Inferior parietal cortex (tissue), 1 donor: ENCODE data around the gene FGD5.

ENCODE experiments used
- DNase-seq: peaks from one replicate; pipeline ENCODE4 v3.0.0-alpha.2; 2016; ENCODE audit errors: extremely low spot score

Gene FGD5

DNA sequence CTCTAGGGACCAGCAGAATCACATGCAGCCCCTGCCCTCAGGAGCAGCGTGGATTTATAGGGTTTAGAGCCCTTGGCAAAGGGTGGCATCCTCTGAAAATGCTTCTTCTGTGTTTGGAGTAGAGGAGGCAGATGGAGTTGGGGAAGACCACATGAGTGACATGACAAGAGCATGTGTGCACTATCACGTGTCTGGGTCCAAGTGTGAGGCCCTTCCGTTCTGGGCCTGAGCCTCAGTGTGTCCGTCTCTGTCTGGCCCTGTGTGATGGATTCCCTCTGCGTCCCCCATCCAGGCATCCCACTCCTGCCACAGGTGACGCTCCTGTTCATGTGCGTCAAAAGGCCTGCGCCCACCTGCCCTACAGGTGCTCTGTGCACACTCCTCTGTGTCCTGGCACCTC is 30.1 kb downstream of the FGD5 start:
- DNase-seq = no peak

DNA sequence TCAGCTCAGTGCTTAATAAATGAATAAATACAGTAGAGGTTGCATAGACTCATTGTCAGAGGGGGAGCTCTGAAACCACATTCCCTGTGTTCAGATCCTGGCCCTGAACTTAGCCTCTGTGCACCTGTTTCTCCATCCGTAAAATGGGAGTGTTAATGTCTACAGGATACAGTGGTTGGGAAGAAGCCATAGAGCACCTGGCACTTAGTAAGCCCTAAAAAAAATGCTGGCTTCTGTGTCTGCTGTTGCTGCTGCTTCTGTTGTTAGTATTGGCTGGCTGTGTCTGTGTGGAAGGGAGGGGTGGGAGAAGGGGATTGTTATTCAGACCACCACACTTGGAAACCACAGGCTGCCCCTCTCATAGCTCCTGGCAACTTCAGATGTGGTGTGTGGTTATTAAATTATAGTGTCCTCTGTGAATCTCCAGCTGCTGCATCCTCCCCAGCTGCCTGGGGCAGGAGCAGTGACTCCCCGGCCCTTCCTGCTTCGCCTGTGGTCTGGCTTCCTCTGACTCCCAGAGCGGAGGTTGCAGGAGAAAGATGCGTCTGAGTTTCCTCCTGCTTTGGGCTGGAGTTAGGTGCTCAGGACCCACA is 31.0 kb downstream of the FGD5 start:
- DNase-seq = no peak

DNA sequence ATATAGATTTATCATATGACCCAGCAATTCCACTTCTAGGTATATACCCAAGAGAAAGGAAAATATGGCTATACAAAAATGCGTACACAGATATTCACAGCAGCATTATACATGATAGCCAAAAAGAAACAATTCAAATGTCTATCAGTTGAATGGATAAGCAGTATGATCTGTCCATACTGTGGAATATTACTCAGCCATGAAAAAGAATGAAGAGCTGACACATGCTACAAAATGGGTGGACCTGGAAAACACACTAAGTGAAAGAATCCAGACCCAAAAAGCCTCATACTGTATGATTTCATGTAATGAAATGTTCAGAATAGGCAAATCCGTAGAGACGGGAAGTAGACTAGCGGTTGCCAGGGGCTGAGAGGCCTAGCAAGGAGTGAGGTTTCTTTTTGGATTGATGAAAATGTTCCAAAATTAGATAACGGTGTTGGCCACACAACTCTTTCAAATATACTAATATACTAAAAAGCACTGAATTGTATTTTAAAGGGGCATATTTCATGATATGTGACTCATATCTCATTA is 33.4 kb downstream of the FGD5 start:
- no peak for DNase-seq

DNA sequence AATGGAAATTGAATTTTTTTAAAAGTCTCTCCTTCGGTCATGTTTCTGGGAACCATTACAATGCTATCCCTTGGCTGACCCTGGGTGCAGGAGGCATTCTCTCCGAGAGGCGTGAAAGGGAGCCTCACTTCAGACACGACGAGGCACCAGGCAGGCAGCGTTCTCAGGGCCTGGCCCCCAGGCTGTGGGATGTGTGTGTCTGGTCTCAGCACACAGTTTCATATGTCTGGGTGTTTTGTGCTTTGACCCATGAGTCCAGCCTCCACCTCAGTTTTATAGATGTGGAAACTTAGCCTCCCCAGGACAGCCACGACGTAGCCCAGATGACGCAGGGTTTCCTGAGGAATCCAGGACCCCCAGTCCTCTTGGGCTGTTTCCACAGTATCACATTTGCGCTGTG is 34.0 kb downstream of the FGD5 start:
- no peak for DNase-seq

DNA sequence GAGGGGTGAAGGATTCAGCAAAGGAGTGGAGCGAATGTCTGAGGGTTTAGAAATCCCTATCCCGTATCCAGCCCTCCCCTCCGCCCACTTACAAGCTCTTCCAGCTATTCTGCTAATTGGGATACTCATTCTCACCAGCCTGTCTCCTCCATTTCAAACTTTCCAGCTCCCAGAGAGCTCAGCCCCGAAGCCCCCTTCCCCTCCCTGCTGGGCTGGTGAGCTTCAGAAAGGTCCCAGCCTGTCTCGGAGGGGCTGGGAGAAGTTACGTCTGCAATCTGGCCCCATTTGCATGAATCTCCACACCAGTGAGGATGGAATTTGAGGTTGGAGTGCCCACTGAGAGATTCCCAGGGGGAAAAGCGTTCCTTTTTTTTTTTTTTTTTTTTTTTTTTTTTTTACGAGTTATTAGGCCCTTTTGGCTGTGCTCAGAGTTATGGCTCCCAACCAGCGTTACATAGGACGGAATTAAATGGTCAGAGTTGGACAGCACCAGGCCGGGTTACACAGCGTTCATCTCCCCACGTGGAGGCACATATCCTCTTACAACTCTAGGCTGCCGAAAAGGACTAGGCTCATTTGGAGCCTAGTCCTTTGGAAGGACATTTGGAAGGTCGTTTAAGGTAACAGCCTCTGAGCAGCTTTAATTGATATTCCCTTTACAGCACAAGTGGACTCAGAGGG is 34.6 kb downstream of the FGD5 start:
- no peak for DNase-seq

DNA sequence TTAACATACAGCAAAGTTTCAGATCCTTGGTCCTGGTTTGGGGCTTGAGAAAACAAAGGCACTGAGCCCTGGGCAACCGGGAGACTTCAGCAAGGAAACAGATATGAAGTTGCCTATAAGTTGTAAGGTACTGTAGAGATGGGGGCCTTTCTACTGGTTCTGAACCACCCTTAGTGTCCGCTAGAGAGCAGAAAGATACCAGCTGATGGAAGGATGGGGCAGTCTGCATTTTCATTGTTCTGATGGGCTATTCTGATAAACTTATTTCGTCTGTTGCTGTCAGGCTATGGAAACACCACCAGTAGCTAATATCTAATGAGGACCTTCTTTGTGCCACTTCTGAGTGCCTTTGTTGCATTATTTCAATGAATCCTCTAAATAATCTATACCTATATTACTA is 38.7 kb downstream of the FGD5 start:
- DNase-seq = no peak

DNA sequence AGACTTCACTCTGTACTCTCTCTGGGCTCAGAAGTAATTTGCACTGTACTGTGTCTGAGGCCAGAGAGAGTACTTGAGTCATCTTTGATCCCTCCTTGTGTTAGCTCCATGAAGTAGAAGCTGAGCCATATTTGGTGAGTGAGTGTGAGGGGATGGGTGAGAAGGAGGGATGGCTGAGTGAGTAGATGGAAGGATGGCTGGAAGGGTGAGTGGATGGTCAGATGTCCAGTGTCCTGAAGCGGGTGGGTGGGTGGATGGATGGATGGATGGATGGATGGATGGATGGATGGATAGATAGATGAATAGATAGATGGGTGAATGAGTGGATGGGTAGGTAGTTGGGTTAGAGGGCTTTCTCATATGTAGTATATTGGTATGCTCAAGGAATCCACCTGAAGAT is 39.3 kb downstream of the FGD5 start:
- DNase-seq = no peak

DNA sequence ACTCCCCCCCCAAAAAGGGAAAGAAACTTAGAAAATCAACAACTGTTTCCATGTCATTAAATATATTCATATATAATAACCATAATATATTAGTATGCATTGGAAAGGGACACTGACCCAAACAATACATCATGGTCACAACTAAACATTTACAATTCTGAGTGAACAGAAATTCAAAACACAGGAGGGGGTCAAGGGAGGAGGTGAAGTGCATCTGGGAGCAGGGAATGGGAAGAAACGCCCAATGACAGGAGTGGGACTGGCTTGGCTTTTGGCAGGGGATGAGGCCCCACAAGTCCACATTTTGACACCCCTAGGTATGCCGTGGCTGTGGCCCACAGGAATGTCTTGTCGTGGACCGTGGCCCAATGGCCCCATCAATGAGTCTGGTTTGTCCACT is 41.1 kb downstream of the FGD5 start:
- no peak for DNase-seq

DNA sequence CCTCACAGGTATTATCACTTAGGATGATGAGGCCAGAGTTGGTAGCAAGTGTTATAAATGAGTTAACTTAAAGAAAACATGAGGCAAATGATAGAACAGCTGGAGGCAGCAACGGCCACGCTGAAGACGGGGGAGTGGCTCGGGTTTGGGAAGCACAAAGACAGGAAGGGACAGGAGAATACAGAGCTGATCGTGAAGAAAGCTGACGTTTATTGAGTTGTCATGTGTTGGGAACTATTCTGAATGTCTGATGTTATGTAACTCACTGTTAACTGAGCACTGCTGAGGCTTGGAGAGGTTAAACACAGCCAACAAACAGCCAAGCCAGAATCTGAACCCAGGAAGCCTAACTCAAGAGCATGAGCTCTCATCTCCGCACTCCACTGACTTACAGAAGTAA is 42.3 kb downstream of the FGD5 start:
- DNase-seq = no peak

DNA sequence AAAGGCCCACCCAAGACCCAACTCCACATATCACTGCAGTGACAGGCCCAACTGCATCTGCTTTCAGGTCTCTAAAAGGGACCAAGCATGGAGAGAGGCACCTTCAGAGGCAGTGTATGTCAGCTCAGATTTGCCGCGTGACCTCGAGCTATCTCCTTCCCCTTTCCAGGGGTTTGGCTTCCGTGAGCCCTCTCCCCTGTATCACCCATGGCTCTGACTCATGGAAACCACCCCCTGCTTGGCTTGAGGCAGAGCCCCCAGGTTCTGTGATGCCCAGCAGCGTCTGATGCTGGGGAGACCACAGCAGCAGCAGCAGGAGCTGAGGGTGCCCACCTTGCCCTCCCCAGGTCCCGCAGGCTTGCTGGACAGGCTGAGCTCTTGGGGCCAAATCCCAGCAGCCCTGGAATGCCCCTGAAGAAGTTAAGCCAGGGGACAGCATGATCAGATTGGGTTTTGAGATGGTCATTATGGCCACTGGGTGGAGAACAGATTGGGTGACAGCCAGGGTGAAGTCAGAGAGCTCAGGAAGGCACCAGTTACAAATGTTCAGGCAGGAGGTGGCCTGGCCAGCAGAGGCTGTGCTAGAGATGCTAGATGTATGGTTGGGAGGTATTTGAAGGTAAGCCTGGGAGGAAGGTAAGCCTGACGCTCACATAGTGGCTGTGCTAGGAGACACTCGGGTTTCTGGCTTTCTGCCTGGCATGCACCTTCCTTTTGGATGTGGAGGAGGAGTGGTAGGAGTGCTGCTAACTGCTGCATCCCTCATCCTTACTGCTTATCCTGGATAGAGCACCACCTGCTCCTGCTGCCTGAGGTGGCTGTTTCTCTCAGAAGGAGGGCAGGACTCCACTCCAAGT is 42.9 kb downstream of the FGD5 start:
- no peak for DNase-seq

DNA sequence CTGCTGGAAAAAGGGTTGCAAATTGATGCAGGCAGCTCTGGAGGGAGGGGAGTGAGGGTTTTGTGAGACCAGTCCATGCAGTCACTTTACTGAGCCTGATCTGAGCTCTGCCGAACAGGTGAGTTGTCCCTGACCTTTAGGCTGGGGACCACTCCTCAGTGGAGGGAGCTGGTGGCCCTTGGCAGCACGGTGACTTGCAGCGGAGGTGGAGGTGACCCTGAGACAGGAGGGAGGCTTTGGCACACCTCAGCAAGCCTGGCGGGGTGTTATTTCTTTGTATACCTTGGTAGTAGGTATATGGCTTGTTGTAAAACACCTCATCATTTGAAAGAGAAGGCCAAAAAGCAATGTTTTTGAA is 43.5 kb downstream of the FGD5 start:
- DNase-seq = no peak

DNA sequence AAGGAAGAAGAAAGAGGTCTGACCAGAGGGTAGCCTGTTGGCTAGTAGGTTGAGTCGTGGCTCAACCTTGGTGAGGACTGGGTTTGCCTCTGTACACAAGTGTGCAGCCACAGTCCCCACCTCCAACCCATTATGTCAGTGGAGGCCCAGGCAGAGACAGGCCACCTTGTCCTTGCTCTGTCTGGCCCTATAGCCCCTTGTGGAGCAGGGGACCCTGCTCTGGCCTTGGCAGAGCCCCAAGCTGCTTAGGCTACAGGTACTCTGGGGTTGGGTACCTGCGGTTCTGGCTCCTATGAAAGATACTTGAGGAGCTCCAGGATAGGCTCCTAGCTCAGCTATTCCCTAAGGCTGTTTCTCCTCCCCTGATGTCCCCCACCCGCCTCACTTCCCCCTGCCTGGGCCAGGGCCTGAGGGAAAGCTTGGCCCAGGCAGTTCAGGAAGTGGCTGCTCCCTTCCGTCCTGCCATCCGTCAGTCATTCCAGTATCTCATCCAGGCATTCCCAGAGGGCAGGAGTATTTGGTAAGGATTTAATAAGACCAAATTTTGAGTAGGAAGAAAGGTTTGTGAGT is 44.0 kb downstream of the FGD5 start:
- no peak for DNase-seq

DNA sequence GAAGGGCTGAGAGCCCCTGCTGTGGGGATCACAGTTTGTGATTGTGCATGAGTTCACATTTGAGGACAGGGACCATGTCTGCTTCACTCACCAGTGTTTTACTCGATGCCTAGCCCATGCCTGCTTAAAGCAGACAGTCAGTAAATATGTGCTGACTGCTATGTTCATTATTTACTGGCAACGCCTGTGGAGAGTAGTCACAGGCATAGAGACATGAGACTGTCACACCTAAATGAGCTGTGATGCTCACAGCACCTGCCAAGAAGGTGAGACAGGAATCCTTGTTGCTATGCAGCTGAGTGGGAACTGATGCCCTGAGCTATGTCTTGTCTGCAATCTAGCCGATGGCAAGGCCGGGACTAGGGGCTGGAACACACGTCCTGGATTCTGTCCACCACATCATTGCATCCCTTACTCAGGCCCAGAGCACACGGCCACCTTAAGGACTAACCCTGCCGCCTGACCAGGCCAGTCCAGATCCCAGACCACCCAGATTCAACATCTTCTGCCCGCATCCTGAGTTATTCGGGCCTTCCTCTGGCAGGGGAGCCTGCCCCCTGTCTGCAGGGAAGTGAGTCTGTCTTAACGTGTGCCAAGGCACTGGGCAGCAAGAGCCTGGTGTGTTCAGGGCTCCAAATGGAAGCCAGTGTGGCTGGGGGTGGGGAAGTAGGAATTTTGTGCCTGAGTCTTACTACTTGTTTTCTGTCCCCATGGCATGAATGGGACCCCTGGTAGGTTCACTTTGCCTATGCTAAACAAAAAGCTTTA is 44.8 kb downstream of the FGD5 start:
- DNase-seq = no peak

DNA sequence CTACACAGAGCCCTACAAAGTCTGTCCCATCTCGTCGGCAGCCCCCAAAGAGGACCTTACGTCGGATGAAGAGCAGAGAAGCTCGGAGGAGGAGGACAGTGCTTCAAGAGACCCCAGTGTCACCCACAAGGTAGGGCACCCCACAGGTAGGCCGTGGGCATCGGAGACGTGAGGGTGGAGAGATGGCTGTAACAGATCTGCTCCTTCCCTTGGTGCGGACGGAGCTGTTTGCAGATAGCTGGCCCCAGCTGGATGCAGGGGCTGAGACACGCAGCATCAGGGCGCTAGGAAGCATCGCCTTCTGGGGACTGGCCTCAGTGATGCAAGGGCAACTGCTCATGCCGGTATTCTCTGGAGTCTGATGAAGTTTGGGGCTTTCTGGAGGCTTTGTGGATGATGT is 45.4 kb downstream of the FGD5 start:
- DNase-seq = no peak

DNA sequence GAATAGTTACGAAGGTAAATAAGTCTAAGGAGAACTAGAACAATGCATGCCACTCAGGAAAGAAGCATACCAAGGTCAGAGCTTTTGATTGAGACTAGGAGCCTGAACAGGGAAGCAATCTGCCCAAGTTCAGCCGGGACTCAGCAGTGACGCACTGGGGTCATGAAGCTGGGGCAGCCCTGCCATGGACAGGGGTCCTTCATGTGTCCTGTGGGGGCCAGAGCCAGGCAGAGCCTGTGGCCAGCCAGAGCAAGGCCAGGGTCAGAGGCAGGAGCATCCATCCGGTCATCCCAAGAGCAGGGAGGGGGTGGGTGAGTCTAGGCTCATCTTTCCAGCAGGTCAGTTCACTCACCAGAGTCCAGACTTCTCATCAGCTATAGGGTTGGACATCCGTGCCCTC is 47.9 kb downstream of the FGD5 start:
- DNase-seq = no peak

DNA sequence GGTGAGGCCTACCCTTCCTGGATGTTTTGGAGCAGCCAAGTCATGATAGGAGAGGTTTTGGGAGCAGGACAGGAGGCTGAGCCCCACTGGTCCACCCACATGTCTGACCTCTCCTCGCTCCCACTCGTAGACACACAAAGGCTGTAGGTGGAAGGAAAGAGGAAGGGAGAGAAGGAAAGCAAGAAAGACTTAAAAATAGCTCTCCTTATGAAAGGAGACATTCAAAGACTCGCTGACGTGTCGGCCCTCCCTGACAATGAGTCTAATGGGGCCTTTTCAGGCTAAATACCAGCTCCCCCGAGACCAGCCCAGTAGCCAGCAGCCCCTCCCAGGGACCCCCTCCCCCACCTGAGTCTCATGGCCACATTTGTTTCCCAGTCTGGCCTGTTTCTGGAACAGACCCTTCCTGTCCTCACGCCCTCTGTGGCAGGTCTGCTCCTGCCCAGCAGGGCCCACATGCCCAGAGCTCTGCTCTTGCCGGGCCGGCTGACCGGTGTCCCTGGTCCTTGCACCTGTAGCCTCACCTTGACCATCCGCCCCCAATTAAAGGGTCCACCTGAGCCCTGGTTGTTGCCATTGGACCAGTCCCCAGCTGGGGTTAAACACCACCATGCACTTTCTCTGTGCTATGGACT is 49.3 kb downstream of the FGD5 start:
- DNase-seq = no peak

DNA sequence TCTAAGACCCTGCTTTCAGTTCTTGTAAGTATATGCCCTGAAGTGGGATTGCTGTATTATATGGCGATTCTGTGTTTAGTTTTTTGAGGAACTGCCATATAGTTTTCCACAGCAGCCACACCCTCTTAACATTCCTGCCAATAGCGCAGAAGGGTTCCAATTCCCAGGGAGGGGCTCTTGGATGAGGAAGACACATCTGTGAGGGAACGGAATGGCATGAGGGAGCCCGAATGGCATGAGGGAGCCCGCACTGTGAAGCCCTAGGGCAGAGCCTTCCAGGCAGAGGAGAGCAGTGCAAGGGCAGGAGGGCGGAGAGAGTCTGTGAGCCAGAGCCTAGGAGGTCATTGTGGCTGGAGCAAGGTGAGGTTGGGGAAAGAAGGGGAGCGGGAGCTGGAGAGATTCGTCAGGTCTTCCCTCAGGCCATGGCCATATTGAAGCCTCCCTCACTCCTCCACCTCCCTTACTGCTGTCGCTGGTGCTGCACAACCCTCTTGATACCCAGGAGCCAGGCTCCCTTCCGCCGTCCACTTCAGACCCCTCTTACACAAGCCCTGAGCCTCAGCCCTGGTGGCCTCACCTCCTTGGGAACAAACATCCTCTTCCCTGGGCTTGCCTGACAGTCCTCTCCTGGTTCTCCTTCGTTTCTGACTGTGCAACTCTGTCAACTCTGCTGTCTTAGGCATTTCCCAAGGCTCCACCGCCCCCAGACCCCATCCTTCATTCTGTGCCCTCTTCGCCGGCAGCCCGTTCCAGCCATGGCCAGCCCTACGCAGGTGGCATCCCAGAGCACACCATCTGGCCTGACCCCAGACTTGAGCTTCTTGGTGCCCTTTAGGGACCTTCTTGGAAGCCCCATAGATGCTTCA is 51.4 kb downstream of the FGD5 start:
- DNase-seq = no peak

DNA sequence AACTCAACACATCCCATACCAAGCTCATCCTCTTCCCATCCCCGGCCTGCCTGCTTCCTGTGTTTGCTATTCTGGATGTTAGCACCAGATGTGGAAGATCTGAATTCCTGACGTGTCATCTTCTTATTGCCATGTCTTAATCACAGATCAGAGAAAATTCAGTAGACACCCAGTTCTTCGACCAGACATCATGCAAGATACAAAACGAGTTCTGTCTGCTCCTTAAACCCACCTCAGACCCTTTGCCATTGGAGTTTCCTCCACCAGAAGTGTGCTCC is 52.0 kb downstream of the FGD5 start:
- no peak for DNase-seq

DNA sequence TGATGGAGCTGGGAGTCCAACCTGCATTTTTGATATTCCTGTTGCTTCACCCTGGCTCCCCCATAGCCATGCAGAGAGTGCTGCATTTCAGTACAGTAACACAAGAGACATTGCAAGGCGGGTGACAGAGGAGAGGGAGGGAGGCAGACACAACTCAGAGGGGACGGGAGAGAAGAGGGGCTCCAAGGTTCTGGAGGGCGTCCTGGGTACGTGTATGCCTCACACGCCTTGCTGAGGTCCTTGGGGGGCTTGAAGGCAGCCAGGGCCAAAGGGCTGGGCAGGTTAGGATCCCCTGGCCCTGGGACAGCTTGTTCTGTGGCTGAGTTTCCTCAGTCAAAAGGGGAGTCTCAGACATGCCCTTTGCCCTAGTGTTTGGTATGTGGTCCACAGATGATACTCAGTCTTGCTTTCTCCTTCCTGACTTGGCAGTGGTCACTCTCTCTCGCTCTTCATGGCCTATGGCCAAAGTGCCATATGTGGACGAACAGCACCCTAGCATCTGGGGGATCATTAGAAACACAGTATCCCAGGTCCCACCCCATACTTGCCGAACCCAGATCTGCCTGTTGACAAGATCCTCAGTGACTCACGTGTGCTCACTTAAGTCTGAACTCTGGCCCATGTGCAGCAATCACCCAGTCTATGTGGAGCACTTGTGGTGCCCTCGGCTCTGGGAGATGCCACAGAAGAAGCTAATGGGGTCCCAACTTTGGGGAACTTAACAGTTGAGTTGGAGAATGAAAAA is 52.9 kb downstream of the FGD5 start:
- DNase-seq = no peak

DNA sequence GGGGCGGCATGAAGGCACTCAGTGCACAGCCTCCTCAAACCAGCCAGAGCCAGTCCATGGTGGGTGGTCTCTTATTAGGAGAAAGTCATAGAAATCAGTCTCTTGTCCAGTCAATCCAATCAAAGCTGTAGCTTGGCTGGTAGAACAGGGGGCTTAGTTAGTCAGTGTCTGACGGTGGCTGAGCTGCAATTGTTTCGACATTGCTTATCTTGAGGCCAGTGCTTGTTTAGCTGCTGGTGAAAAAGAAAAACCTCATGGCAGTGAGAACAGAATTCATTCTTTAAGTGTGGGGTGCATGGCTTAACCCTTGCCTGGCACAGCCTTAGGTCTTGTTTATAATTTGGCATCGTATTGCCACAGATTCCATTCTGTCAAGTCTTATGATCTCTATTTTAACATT is 53.9 kb downstream of the FGD5 start:
- no peak for DNase-seq
